GM13977 (cell line): Measurements from ENCODE around the gene ABCE1.

Experiments
- DNase-seq: peaks from one replicate; pipeline ENCODE4 v3.0.0; 2012; ENCODE audit warnings: low spot score
- CTCF ChIP-seq: IDR thresholded peaks from 2 replicates; pipeline ENCODE4 v1.5.1; 2012; ENCODE audit warnings: mild to moderate bottlenecking, control low read depth; ENCODE audit not compliant: insufficient read depth; ENCODE audit errors: extremely low read depth, missing control alignments
- in situ Hi-C: fragments of 300-500 bp; cut with MboI; formaldehyde crosslinking; loops from one replicate; pipeline ENCODE4 v1.12.0; 2022; ENCODE audit warnings: low sequenced_read_pairs, low pct_unique_long_range_greater_than_20kb, mixed read lengths, inconsistent platforms; ENCODE audit not compliant: unreplicated experiment

ABCE1 gene

DNA sequence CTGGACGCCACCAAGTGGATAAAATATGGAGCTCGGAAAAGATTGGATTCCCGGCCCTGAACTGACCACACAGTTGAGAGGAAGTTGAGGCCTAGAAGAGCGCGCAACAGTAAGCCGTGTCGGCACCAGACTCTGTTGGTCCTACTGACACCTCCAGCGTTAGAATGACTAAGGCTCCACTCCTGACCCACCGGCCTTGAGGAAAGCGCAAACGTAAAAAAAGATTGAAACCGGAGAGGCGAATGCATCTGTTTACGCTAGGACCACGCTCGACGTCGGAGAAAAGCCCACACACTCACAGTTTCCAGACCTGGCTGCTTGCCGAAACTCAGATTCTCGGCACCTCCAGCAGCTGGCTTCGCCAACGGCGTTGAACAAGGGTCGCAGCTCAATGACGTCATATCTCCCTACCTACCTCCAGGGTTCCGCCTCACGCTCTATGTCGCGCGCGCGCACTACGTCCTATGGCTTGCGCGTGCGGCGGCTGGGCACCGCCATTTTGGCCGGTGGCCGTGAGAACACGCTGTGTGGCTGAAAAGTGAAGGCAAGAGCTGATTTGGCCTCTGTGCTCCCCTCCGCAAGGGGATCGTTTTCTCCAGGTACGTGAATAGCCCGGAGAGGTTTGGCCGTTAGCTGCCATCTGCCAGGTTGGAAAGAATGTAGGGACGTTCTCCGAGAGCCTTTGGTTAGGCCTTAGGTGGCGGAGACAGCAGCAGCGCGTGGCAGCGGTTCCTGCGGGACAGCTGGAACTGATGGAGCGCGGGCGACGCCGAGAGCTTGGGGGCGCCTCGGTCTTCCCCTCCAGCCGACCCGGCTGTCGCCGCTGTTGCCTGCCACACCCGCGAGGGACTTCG is at the start of gene ABCE1, which contains the start of gene ANAPC10:
Gene ABCE1, plus strand, starts transcription at position 491 of the 854 bp plus-strand sequence. CDS start 6,102 bp downstream, outside the sequence.
Gene ANAPC10, minus strand, starts transcription at position 376 of the 854 bp plus-strand sequence. CDS start 2,097 bp downstream, outside the sequence.
- no peak for TF ChIP-seq CTCF
- in situ Hi-C loops: no loop called here
- DNase-seq: peak; percentile 88

- DNase-seq: no peak
- no peak for TF ChIP-seq CTCF
- in situ Hi-C loops: no loop called here
Measured at GRCh38 chr4:145048817-145049216, 49.3 kb upstream of the ABCE1 start.

- no peak for TF ChIP-seq CTCF
- no peak for DNase-seq
- in situ Hi-C loops: no loop called here
Measured at GRCh38 chr4:145049241-145049640, 48.9 kb upstream of the ABCE1 start.

GRCh38 chr4:145055533-145056257 is 42.4 kb upstream of the ABCE1 start:
- no peak for DNase-seq
- in situ Hi-C loops: loop anchor here (25.0 kb wide), 2 partner anchors 268 to 443 kb away; no protein-coding TSS in a partner anchor
- no peak for TF ChIP-seq CTCF

GRCh38 chr4:145056325-145057130 is 41.6 kb upstream of the ABCE1 start:
- no peak for DNase-seq
- no peak for TF ChIP-seq CTCF
- in situ Hi-C loops: loop anchor here (25.0 kb wide), 2 partner anchors 269 to 444 kb away; no protein-coding TSS in a partner anchor

- DNase-seq: no peak
- TF ChIP-seq CTCF: no peak
- in situ Hi-C loops: loop anchor here (25.0 kb wide), 2 partner anchors 271 to 446 kb away; no protein-coding TSS in a partner anchor
Measured at GRCh38 chr4:145058256-145058655, 39.9 kb upstream of the ABCE1 start.
